Measurements from ENCODE around the gene C20orf141.

The C20orf141 gene

GRCh38 chr20:2814076-2814475, 711 bp upstream of the C20orf141 start:
- H3K27ac ChIP-seq: no peak overlapping the region
- no peaks in the 10 kb centered on the region for H3K9me3 ChIP-seq (ENCODE audit: low read depth, low read length)
- no peak overlapping the region for H3K9ac ChIP-seq (ENCODE audit: insufficient read length)
- no peaks in the 10 kb centered on the region for H3K36me3 ChIP-seq (ENCODE audit: insufficient read depth, low read length)
- DNase-seq (ENCODE audit: low read depth, low spot score): no peak
- H3K4me3 ChIP-seq: no peak overlapping the region
- TF ChIP-seq FOXP2 (optimal IDR thresholded peaks at IDR 0.05; ENCODE audit: control extremely low read depth, extremely low read length, insufficient read depth) (no peak), EZH2 (IDR thresholded peaks at IDR 0.05) (no peak), POLR2AphosphoS5 (IDR thresholded peaks at IDR 0.05; ENCODE audit: borderline replicate concordance, low read depth, low read length) (no peak)

GRCh38 chr20:2815242-2815900, 584 bp downstream of the C20orf141 start:
- no peaks in the 10 kb centered on the region for H3K36me3 ChIP-seq (ENCODE audit: insufficient read depth, low read length)
- no peaks in the 10 kb centered on the region for H3K9me3 ChIP-seq (ENCODE audit: low read depth, low read length)
- H3K4me3 ChIP-seq: no peak overlapping the region
- no peak for DNase-seq (ENCODE audit: low read depth, low spot score)
- H3K27ac ChIP-seq: no peak overlapping the region
- no peak overlapping the region for H3K9ac ChIP-seq (ENCODE audit: insufficient read length)
- TF ChIP-seq EZH2 (IDR thresholded peaks at IDR 0.05) (no peak), POLR2AphosphoS5 (IDR thresholded peaks at IDR 0.05; ENCODE audit: borderline replicate concordance, low read depth, low read length) (no peak), FOXP2 (optimal IDR thresholded peaks at IDR 0.05; ENCODE audit: control extremely low read depth, extremely low read length, insufficient read depth) (no peak)

- Histone ChIP-seq H3K36me3 (ENCODE audit: insufficient read depth, low read length) (no peaks in the 10 kb centered on the region), H3K4me3 (no peak within 1 kb of the TSS), H3K9me3 (ENCODE audit: low read depth, low read length) (no peaks in the 10 kb centered on the region), H3K27ac (no peak within 1 kb of the TSS), H3K9ac (ENCODE audit: insufficient read length) (no peak within 1 kb of the TSS)
- TF ChIP-seq EZH2 (IDR thresholded peaks at IDR 0.05): no peak
- TF ChIP-seq FOXP2 (optimal IDR thresholded peaks at IDR 0.05; ENCODE audit: control extremely low read depth, extremely low read length, insufficient read depth): no peak
- no peak for TF ChIP-seq POLR2AphosphoS5 (IDR thresholded peaks at IDR 0.05; ENCODE audit: borderline replicate concordance, low read depth, low read length)
- DNase-seq (ENCODE audit: low read depth, low spot score): no peak
Measured at GRCh38 chr20:2816030-2816582, 1.3 kb downstream of the C20orf141 start, which contains the start of gene TMEM239. TSS of gene TMEM239 (plus strand) at chr20:2816364. CDS start at chr20:2816555, 191 bp downstream.

GRCh38 chr20:2816583-2817340, 2.0 kb downstream of the C20orf141 start:
- Histone ChIP-seq H3K4me3 (no peak overlapping the region), H3K27ac (no peak overlapping the region), H3K36me3 (ENCODE audit: insufficient read depth, low read length) (no peaks in the 10 kb centered on the region), H3K9ac (ENCODE audit: insufficient read length) (no peak overlapping the region), H3K9me3 (ENCODE audit: low read depth, low read length) (no peaks in the 10 kb centered on the region)
- no peak for DNase-seq (ENCODE audit: low read depth, low spot score)
- TF ChIP-seq POLR2AphosphoS5 (IDR thresholded peaks at IDR 0.05; ENCODE audit: borderline replicate concordance, low read depth, low read length): no peak
- TF ChIP-seq FOXP2 (optimal IDR thresholded peaks at IDR 0.05; ENCODE audit: control extremely low read depth, extremely low read length, insufficient read depth): no peak
- TF ChIP-seq EZH2 (IDR thresholded peaks at IDR 0.05): no peak

- Histone ChIP-seq H3K9me3 (ENCODE audit: low read depth, low read length) (no peaks in the 10 kb centered on the region), H3K27ac (no peak overlapping the region), H3K36me3 (ENCODE audit: insufficient read depth, low read length) (no peaks in the 10 kb centered on the region), H3K9ac (ENCODE audit: insufficient read length) (no peak overlapping the region), H3K4me3 (no peak overlapping the region)
- TF ChIP-seq FOXP2 (optimal IDR thresholded peaks at IDR 0.05; ENCODE audit: control extremely low read depth, extremely low read length, insufficient read depth): no peak
- TF ChIP-seq EZH2 (IDR thresholded peaks at IDR 0.05): no peak
- no peak for TF ChIP-seq POLR2AphosphoS5 (IDR thresholded peaks at IDR 0.05; ENCODE audit: borderline replicate concordance, low read depth, low read length)
- DNase-seq (ENCODE audit: low read depth, low spot score): no peak
Measured at GRCh38 chr20:2817341-2817726, 2.5 kb downstream of the C20orf141 start.

GRCh38 chr20:2817891-2818595, 3.3 kb downstream of the C20orf141 start:
- H3K27ac ChIP-seq: no peak overlapping the region
- no peaks in the 10 kb centered on the region for H3K9me3 ChIP-seq (ENCODE audit: low read depth, low read length)
- H3K9ac ChIP-seq (ENCODE audit: insufficient read length): no peak overlapping the region
- no peak for DNase-seq (ENCODE audit: low read depth, low spot score)
- TF ChIP-seq EZH2 (IDR thresholded peaks at IDR 0.05) (no peak), POLR2AphosphoS5 (IDR thresholded peaks at IDR 0.05; ENCODE audit: borderline replicate concordance, low read depth, low read length) (no peak), FOXP2 (optimal IDR thresholded peaks at IDR 0.05; ENCODE audit: control extremely low read depth, extremely low read length, insufficient read depth) (no peak)
- H3K4me3 ChIP-seq: no peak overlapping the region
- no peaks in the 10 kb centered on the region for H3K36me3 ChIP-seq (ENCODE audit: insufficient read depth, low read length)

- Histone ChIP-seq H3K4me3 (no peak overlapping the region), H3K9ac (ENCODE audit: insufficient read length) (no peak overlapping the region), H3K27ac (no peak overlapping the region), H3K36me3 (ENCODE audit: insufficient read depth, low read length) (no peaks in the 10 kb centered on the region), H3K9me3 (ENCODE audit: low read depth, low read length) (no peaks in the 10 kb centered on the region)
- TF ChIP-seq EZH2 (IDR thresholded peaks at IDR 0.05): no peak
- no peak for TF ChIP-seq POLR2AphosphoS5 (IDR thresholded peaks at IDR 0.05; ENCODE audit: borderline replicate concordance, low read depth, low read length)
- TF ChIP-seq FOXP2 (optimal IDR thresholded peaks at IDR 0.05; ENCODE audit: control extremely low read depth, extremely low read length, insufficient read depth): no peak
- DNase-seq (ENCODE audit: low read depth, low spot score): no peak
Measured at GRCh38 chr20:2820084-2820895, 5.5 kb downstream of the C20orf141 start.

Data from SK-N-MC (cell line).